ENCODE data around the gene TMEM181.

The TMEM181 gene

GRCh38 chr6:158564243-158565121, 4.6 kb downstream of the TMEM181 start:
- no peak for DNase-seq (ENCODE audit: low spot score)

GRCh38 chr6:158565122-158565429, 5.2 kb downstream of the TMEM181 start:
- no peak for DNase-seq (ENCODE audit: low spot score)

GRCh38 chr6:158565482-158566040, 5.7 kb downstream of the TMEM181 start:
- no peak for DNase-seq (ENCODE audit: low spot score)

GRCh38 chr6:158566207-158566818, 6.4 kb downstream of the TMEM181 start:
- no peak for DNase-seq (ENCODE audit: low spot score)

GRCh38 chr6:158567152-158567551, 7.3 kb downstream of the TMEM181 start:
- DNase-seq (ENCODE audit: low spot score), result no peak

GRCh38 chr6:158567871-158568401, 8.0 kb downstream of the TMEM181 start:
- no peak for DNase-seq (ENCODE audit: low spot score)

- no peak for DNase-seq (ENCODE audit: low spot score)
These were observed 8.7 kb downstream of the TMEM181 start for GRCh38 chr6:158568549-158568948.

GRCh38 chr6:158569036-158569435, 9.1 kb downstream of the TMEM181 start:
- no peak for DNase-seq (ENCODE audit: low spot score)

GRCh38 chr6:158570681-158570962, 10.7 kb downstream of the TMEM181 start:
- DNase-seq (ENCODE audit: low spot score), result no peak

GRCh38 chr6:158571826-158572652, 12.1 kb downstream of the TMEM181 start:
- no peak for DNase-seq (ENCODE audit: low spot score)

- no peak for DNase-seq (ENCODE audit: low spot score)
These were observed 13.0 kb downstream of the TMEM181 start for GRCh38 chr6:158572653-158573541.

- DNase-seq (ENCODE audit: low spot score), result no peak
These were observed 13.6 kb downstream of the TMEM181 start for GRCh38 chr6:158573542-158573931.

GRCh38 chr6:158574800-158575199, 14.9 kb downstream of the TMEM181 start:
- DNase-seq (ENCODE audit: low spot score), result no peak

- DNase-seq (ENCODE audit: low spot score), result no peak
These were observed 15.7 kb downstream of the TMEM181 start for GRCh38 chr6:158575550-158575949.

- DNase-seq (ENCODE audit: low spot score), result no peak
These were observed 24.4 kb downstream of the TMEM181 start for GRCh38 chr6:158584236-158584651.

GRCh38 chr6:158586652-158587051, 26.8 kb downstream of the TMEM181 start:
- DNase-seq (ENCODE audit: low spot score), result no peak

- no peak for DNase-seq (ENCODE audit: low spot score)
These were observed 29.5 kb downstream of the TMEM181 start for GRCh38 chr6:158589366-158589765.

GRCh38 chr6:158591134-158591809, 31.4 kb downstream of the TMEM181 start:
- no peak for DNase-seq (ENCODE audit: low spot score)

- no peak for DNase-seq (ENCODE audit: low spot score)
These were observed 31.9 kb downstream of the TMEM181 start for GRCh38 chr6:158591810-158592209.

- DNase-seq (ENCODE audit: low spot score), result no peak
These were observed 33.8 kb downstream of the TMEM181 start for GRCh38 chr6:158593670-158594069.

- peak; percentile 16 for DNase-seq (ENCODE audit: low spot score)
These were observed 35.3 kb downstream of the TMEM181 start for GRCh38 chr6:158595223-158595622.

Data from RKO (cell line).